ENCODE data around the gene NIP7.
"Not testable (repeated sequence)": the region's sequence is repeated elsewhere in the genome, so short reads cannot be mapped to it uniquely, and the experiment has no call there.

The NIP7 gene

GRCh38 chr16:69340095-69340644, 598 bp downstream of the NIP7 start:
- in situ Hi-C loops (cut with MboI; ENCODE audit: low sequenced_read_pairs), result no loop called here

GRCh38 chr16:69344171-69344570, 4.6 kb downstream of the NIP7 start:
- in situ Hi-C loops (cut with MboI; ENCODE audit: low sequenced_read_pairs), result no loop called here

GRCh38 chr16:69345923-69346322, 6.4 kb downstream of the NIP7 start:
- in situ Hi-C loops (cut with MboI; ENCODE audit: low sequenced_read_pairs), result no loop called here

GRCh38 chr16:69346683-69347082, 7.1 kb downstream of the NIP7 start:
- in situ Hi-C loops (cut with MboI; ENCODE audit: low sequenced_read_pairs), result no loop called here

- in situ Hi-C loops (cut with MboI; ENCODE audit: low sequenced_read_pairs), result no loop called here
Observed at GRCh38 chr16:69348222-69348621, 8.7 kb downstream of the NIP7 start.

GRCh38 chr16:69349536-69349935, 10.0 kb downstream of the NIP7 start:
- in situ Hi-C loops (cut with MboI; ENCODE audit: low sequenced_read_pairs), result no loop called here

GRCh38 chr16:69350536-69351133, 11.1 kb downstream of the NIP7 start:
- in situ Hi-C loops (cut with MboI; ENCODE audit: low sequenced_read_pairs), result no loop called here

- in situ Hi-C loops (cut with MboI; ENCODE audit: low sequenced_read_pairs), result no loop called here
Observed at GRCh38 chr16:69351309-69352027, 11.9 kb downstream of the NIP7 start, which contains the start of gene TMED6. Gene TMED6, minus strand, starts transcription at chr16:69351786. Its CDS starts 33 bp downstream, at chr16:69351753.

- in situ Hi-C loops (cut with MboI; ENCODE audit: low sequenced_read_pairs), result not testable (repeated sequence)
Observed at GRCh38 chr16:69360070-69360469, 20.5 kb downstream of the NIP7 start.

- in situ Hi-C loops (cut with MboI; ENCODE audit: low sequenced_read_pairs), result no loop called here
Observed at GRCh38 chr16:69363281-69363717, 23.7 kb downstream of the NIP7 start.

- in situ Hi-C loops (cut with MboI; ENCODE audit: low sequenced_read_pairs), result no loop called here
Observed at GRCh38 chr16:69364088-69364487, 24.5 kb downstream of the NIP7 start.

GRCh38 chr16:69365901-69366300, 26.3 kb downstream of the NIP7 start:
- in situ Hi-C loops (cut with MboI; ENCODE audit: low sequenced_read_pairs), result no loop called here

- in situ Hi-C loops (cut with MboI; ENCODE audit: low sequenced_read_pairs), result no loop called here
Observed at GRCh38 chr16:69366431-69366830, 26.9 kb downstream of the NIP7 start.

GRCh38 chr16:69367980-69368379, 28.4 kb downstream of the NIP7 start:
- in situ Hi-C loops (cut with MboI; ENCODE audit: low sequenced_read_pairs), result no loop called here

- in situ Hi-C loops (cut with MboI; ENCODE audit: low sequenced_read_pairs), result no loop called here
Observed at GRCh38 chr16:69368866-69369265, 29.3 kb downstream of the NIP7 start.

GRCh38 chr16:69371564-69371963, 32.0 kb downstream of the NIP7 start:
- in situ Hi-C loops (cut with MboI; ENCODE audit: low sequenced_read_pairs), result no loop called here

- in situ Hi-C loops (cut with MboI; ENCODE audit: low sequenced_read_pairs), result no loop called here
Observed at GRCh38 chr16:69373019-69373418, 33.4 kb downstream of the NIP7 start.

GRCh38 chr16:69376393-69377059, 37.0 kb downstream of the NIP7 start:
- in situ Hi-C loops (cut with MboI; ENCODE audit: low sequenced_read_pairs), result no loop called here

GRCh38 chr16:69378036-69378435, 38.5 kb downstream of the NIP7 start:
- in situ Hi-C loops (cut with MboI; ENCODE audit: low sequenced_read_pairs), result no loop called here

- in situ Hi-C loops (cut with MboI; ENCODE audit: low sequenced_read_pairs), result no loop called here
Observed at GRCh38 chr16:69378760-69379159, 39.2 kb downstream of the NIP7 start.

- in situ Hi-C loops (cut with MboI; ENCODE audit: low sequenced_read_pairs), result no loop called here
Observed at GRCh38 chr16:69381231-69381630, 41.7 kb downstream of the NIP7 start.

GRCh38 chr16:69382421-69382820, 42.8 kb downstream of the NIP7 start:
- in situ Hi-C loops (cut with MboI; ENCODE audit: low sequenced_read_pairs), result no loop called here
